Right atrium auricular region (tissue), 2 donors: ENCODE measurements around the gene GLI2. TPM values are rescaled to one million over a fixed set of nuclear protein-coding genes. Genes with fewer than 3 reads are reported as not detected.

Experiments used
- DNase-seq: peaks from one replicate; pipeline ENCODE4 v3.0.0-alpha.2; 2019; ENCODE audit warnings: low spot score
- H3K27ac ChIP-seq, 2 donors: fragments of 200-600 bp; sonication (generic); 1 replicate in 1 of 2; 2 replicates in 1 of 2; pipeline ENCODE4 v1.5.1; 2016 to 2019
- H3K27me3 ChIP-seq, 2 donors: fragments of 200-600 bp; sonication (generic); one replicate each; pipeline versions ENCODE4 v1.5.1 to v1.6.0; 2017 to 2019
- H3K36me3 ChIP-seq: fragments of 200-600 bp; sonication (generic); one replicate; pipeline ENCODE4 v1.5.1; 2016
- H3K4me1 ChIP-seq, 2 donors: fragments of 200-600 bp; sonication (generic); one replicate each; pipeline versions ENCODE4 v1.5.1 to v1.6.0; 2017 to 2019
- H3K4me3 ChIP-seq, 2 donors: fragments of 200-600 bp; sonication (generic); 1 replicate in 1 of 2; 2 replicates in 1 of 2; pipeline ENCODE4 v1.5.1; 2017 to 2019; ENCODE audit warnings: mild to moderate bottlenecking in 1 of 2, moderate library complexity in 1 of 2
- H3K9me3 ChIP-seq, 2 donors: fragments of 200-600 bp; sonication (generic); one replicate each; pipeline ENCODE4 v1.5.1; 2019
- CTCF ChIP-seq, 2 donors: fragments of 200-600 bp; sonication (generic); IDR thresholded peaks; one replicate each; pipeline ENCODE4 v1.5.1; 2019; ENCODE audit warnings: antibody characterized with exemption in 2 of 2
- total RNA-seq, 2 donors: library from RNA; depleted of rRNA; stranded (reverse); fragments of >200 nt; gene quantifications; one replicate each; pipeline ENCODE4 v1.1.0, GENCODE V29; 2016

Gene GLI2
- total RNA-seq, 2 donors from 2014 or later = 1.5 to 3.5 TPM

GRCh38 chr2:120765678-120766469 is 30.2 kb downstream of the GLI2 start:
- DNase-seq = peak; percentile 95
- Histone ChIP-seq H3K9me3 (no peaks in the 10 kb centered on the region), H3K27ac (peak overlapping the region; percentile 58 to 71), H3K36me3 (no peaks in the 10 kb centered on the region), H3K4me3 (no peak overlapping the region), H3K4me1 (peaks cover 0 to 40% of the 10 kb centered on the region in 2 donors), H3K27me3 (no peaks in the 10 kb centered on the region)
- no peak for TF ChIP-seq CTCF (IDR thresholded peaks at IDR 0.05)

- no peak overlapping the region for H3K4me3 ChIP-seq
- H3K9me3 ChIP-seq = no peaks in the 10 kb centered on the region
- no peak for DNase-seq
- H3K27ac ChIP-seq = peak overlapping the region; percentile 58 to 71
- no peak for TF ChIP-seq CTCF (IDR thresholded peaks at IDR 0.05)
- no peaks in the 10 kb centered on the region for H3K27me3 ChIP-seq
- H3K36me3 ChIP-seq = no peaks in the 10 kb centered on the region
- peaks cover 0 to 49% of the 10 kb centered on the region in 2 donors for H3K4me1 ChIP-seq
Measured at GRCh38 chr2:120766470-120767351, 31.0 kb downstream of the GLI2 start.

GRCh38 chr2:120767486-120768005 is 31.9 kb downstream of the GLI2 start:
- no peaks in the 10 kb centered on the region for H3K9me3 ChIP-seq
- H3K36me3 ChIP-seq = no peaks in the 10 kb centered on the region
- no peak overlapping the region for H3K4me3 ChIP-seq
- peaks cover 0 to 54% of the 10 kb centered on the region in 2 donors for H3K4me1 ChIP-seq
- no peaks in the 10 kb centered on the region for H3K27me3 ChIP-seq
- TF ChIP-seq CTCF (IDR thresholded peaks at IDR 0.05) = no peak
- DNase-seq = no peak
- H3K27ac ChIP-seq = peak overlapping the region in 1 of 2 donors; percentile 58

DNA sequence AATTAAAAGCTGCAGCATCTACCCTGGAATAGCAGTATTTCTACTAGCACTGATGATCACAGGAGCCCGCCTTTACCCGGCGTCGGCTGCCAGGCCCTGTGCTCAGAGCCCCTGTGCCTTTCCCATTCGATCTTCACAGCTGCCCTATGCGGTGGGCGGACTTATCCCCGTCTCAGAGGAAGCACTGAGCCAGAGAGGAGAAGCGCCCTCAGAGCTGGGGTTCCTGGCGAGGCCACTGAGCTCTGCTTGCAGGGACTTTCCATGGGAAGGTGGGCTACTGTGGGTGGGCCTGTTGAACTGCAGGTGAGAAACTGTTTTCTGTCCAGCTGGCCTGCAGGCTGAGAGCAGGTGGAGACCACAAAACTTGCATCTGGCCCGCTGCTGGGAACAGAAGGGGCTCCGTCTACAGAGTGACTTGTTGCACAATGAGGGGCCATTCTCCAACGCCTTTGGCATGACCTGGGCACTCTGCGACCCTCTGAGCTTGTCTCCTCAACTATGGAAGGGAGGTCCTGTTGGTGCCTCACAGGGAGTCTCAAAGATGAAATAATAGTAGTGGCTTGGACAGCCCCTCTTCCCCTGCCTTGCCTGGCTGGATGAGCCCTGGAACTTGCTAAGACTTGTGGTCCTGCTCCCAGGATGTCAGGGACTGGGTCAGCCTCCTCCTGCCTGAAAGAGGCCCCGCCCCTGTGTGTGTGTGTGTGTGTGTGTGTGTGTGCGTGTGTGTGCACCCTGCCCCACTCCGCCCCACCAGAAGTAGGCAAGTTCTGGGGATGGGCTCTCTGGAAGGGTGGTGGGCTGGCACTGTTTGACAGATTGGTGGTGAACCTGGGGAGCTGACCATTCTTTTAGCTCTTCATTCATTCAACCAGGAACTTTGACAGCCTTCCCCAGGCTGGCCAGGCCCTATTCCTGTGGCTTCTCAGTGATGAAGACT is 32.7 kb downstream of the GLI2 start:
- Histone ChIP-seq H3K9me3 (no peaks in the 10 kb centered on the region), H3K36me3 (no peaks in the 10 kb centered on the region), H3K4me1 (peaks cover 0 to 53% of the 10 kb centered on the region in 2 donors), H3K4me3 (no peak overlapping the region), H3K27me3 (no peaks in the 10 kb centered on the region), H3K27ac (peak overlapping the region in 1 of 2 donors; percentile 58)
- no peak for TF ChIP-seq CTCF (IDR thresholded peaks at IDR 0.05)
- DNase-seq = no peak
